Adrenal gland (tissue), 12 donors: ENCODE results near the gene NEO1. TPM values are rescaled to one million over a fixed set of nuclear protein-coding genes. Genes with fewer than 3 reads are reported as not detected.

Source experiments
- DNase-seq, 7 donors: peaks; one replicate each; pipeline ENCODE4 v3.0.0-alpha.2; 2019 to 2020
- H3K27ac ChIP-seq, 5 donors: fragments of 200-600 bp; sonication (generic) in 4 of 5; 1 replicate in 3 of 5; 2 replicates in 2 of 5; pipeline versions ENCODE4 v1.5.1 to v1.8.0; 2016 to 2020; ENCODE audit warnings: mild to moderate bottlenecking in 1 of 5
- H3K27me3 ChIP-seq: fragments of 200-600 bp; 2 replicates; pipeline ENCODE4 v1.8.0; 2021
- H3K36me3 ChIP-seq, 2 donors: fragments of 200-600 bp; replicated peaks in 1 of 2; 1 replicate in 1 of 2; 2 replicates in 1 of 2; pipeline versions ENCODE4 v1.5.1 to v1.8.0; 2018 to 2022
- H3K4me1 ChIP-seq, 2 donors: fragments of 200-600 bp; replicated peaks in 1 of 2; 1 replicate in 1 of 2; 2 replicates in 1 of 2; pipeline versions ENCODE4 v1.5.1 to v1.8.0; 2018 to 2021
- H3K4me3 ChIP-seq, 4 donors: fragments of 200-600 bp; sonication (generic) in 3 of 4; one replicate each; pipeline ENCODE4 v1.5.1; 2016 to 2018
- H3K9me3 ChIP-seq, 3 donors: fragments of 200-600 bp; sonication (generic) in 1 of 3; replicated peaks in 1 of 3; 1 replicate in 2 of 3; 2 replicates in 1 of 3; pipeline versions ENCODE4 v1.5.1 to v1.8.0; 2016 to 2021
- CTCF ChIP-seq, 6 experiments: fragments of 450-650 bp in 4 of 6; fragments of 200-600 bp in 2 of 6; sonication (generic) in 1 of 6; IDR thresholded peaks; 1 replicate in 5 of 6; 2 replicates in 1 of 6; pipeline versions ENCODE4 v1.5.1 to v1.8.0; 2016 to 2021; ENCODE audit warnings: antibody characterized with exemption in 6 of 6, mild to moderate bottlenecking in 2 of 6, moderate library complexity in 1 of 6
- POLR2A ChIP-seq, 2 donors: fragments of 450-650 bp; IDR thresholded peaks; one replicate each; pipeline ENCODE4 v1.6.1; 2017; ENCODE audit warnings: antibody characterized with exemption in 2 of 2, mild to moderate bottlenecking in 2 of 2, moderate library complexity in 1 of 2
- WGBS, 4 donors: extraction: QIAGEN DNeasy Blood & Tissue Kit in 2 of 4; methylation state at CpG; one replicate each; pipeline versions ENCODE4 v1.1.5 to v1.1.7; 2013 to 2017; 5-methylcytosine and 5-hydroxymethylcytosine counted together
- intact Hi-C, 2 donors: fragments of 100-400 bp; cut with DNase I; formaldehyde crosslinking; loops; one replicate each; pipeline versions ENCODE4 v1.14.1 to v1.15.0; 2022 to 2023
- polyA plus RNA-seq, 3 donors: library from polyadenylated mRNA; stranded (reverse); fragments of 200-250 nt in 2 of 3; fragments of 350-450 nt in 1 of 3; fragmentation: Illumina TruSeq in 1 of 3; extraction: RNeasy Lipid Tissue Mini Kit (QIAGEN cat#74804) in 1 of 3; gene quantifications; one replicate each; pipeline ENCODE4 v1.2.3, GENCODE V29; 2013 to 2014
- total RNA-seq, 9 donors: library from RNA; depleted of rRNA in 4 of 9; stranded (reverse); fragments of >200 nt in 4 of 9; fragments of 120-200 nt in 1 of 9; fragmentation: NEBNext Ultra II Directional in 1 of 9; extraction: Animal tissue kit (Norgen Biotek cat#: 25700) in 1 of 9; gene quantifications; one replicate each; pipeline versions ENCODE4 v1.1.0 to v1.2.4, GENCODE V29; 2013 to 2023
- donor health status: healthy with polysubstance abuse.
- donor health status: Bipolar disorder and iron deficiency.
- donor health status: DM: yes; HTN: yes; CAD: no.
- donor health status: DM: no; HTN: no; CAD: no.
- donor health status: DM: no; HTN: no; CAD: no.
- donor health status: DM: yes; HTN: yes; CAD: no.

Gene NEO1
- total and polyA plus RNA-seq, 12 donors, result 5.7 to 28.6 (median 17.1) TPM

DNA sequence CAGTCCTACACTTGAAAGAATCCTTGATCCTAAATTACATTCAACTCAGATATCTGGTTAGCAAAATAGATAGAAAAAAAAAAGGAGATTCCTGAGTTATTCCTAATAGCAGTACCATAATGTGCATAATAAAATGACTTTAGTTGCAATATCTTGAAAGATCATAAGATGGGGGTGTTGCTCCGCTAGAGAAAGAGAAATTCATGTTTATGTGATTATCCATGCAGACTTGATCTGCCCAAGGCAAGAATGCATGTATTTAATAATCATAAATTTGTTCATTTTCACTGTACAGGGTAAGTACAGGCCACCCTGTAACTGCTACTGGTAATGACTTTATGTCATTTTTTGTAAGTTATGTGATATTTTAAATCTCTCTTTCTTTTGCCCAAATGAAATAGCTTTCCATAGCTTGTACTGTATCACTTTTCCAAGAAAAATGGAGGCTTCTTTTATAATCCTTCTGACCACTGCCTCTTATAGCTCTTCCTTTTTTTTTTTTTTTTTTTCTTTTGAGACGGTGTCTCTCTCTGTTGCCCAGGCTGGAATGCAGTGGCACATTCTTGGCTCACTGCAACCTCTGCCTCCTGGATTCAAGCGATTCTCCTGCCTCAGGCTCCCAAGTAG, 231.9 kb downstream of the NEO1 start:
- no peaks in the 10 kb centered on the region for H3K27me3 ChIP-seq
- no peaks in the 10 kb centered on the region for H3K9me3 ChIP-seq
- H3K4me1 ChIP-seq, result no peaks in the 10 kb centered on the region
- WGBS, 4 donors, result 84 to 90% (median 86%) methylated on average over 3 of the region's 3 CpGs
- H3K27ac ChIP-seq, result no peak overlapping the region
- H3K4me3 ChIP-seq, result no peak overlapping the region
- intact Hi-C loops, result no loop called here
- peak in 4 of 6 experiments; percentile 16 to 32 (median 24) for TF ChIP-seq CTCF (IDR thresholded peaks at IDR 0.05)
- TF ChIP-seq POLR2A (IDR thresholded peaks at IDR 0.05), result no peak
- DNase-seq, result no peak
- H3K36me3 ChIP-seq, result peaks cover 0 to 30% of the 10 kb centered on the region in 2 donors

GRCh38 chr15:73286311-73286710, 234.0 kb downstream of the NEO1 start:
- Histone ChIP-seq H3K27ac (no peak overlapping the region), H3K27me3 (no peaks in the 10 kb centered on the region), H3K9me3 (no peaks in the 10 kb centered on the region), H3K4me3 (no peak overlapping the region), H3K4me1 (no peaks in the 10 kb centered on the region), H3K36me3 (peaks cover 0 to 33% of the 10 kb centered on the region in 2 donors)
- DNase-seq, result no peak
- intact Hi-C loops, result no loop called here
- 88 to 94% (median 92%) methylated on average over 2 of the region's 2 CpGs for WGBS, 4 donors
- TF ChIP-seq CTCF (IDR thresholded peaks at IDR 0.05) (no peak), POLR2A (IDR thresholded peaks at IDR 0.05) (no peak)

DNA sequence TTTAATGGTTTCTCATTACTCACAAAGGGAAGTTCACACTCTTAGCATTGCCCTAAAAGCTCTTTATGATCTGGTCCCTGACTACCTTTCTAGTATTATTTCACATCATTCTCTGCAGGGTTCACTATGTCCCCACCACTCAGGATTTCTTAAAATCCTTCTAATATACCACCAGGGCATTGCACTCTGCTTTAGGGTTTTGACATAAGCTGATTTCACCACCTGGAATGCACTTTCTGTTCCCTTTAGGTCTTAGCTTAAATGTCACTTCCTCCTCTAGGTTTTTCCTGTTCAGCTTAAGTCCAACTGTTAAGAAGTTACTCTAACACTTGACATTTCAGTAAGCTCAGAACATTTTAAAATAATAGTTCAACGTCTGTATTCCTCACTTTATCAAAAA, 234.8 kb downstream of the NEO1 start:
- Histone ChIP-seq H3K4me1 (no peaks in the 10 kb centered on the region), H3K4me3 (no peak overlapping the region), H3K27ac (no peak overlapping the region), H3K27me3 (no peaks in the 10 kb centered on the region), H3K9me3 (no peaks in the 10 kb centered on the region), H3K36me3 (peaks cover 0 to 33% of the 10 kb centered on the region in 2 donors)
- TF ChIP-seq POLR2A (IDR thresholded peaks at IDR 0.05) (no peak), CTCF (IDR thresholded peaks at IDR 0.05) (no peak)
- WGBS, 4 donors, result 50 to 56% (median 52%) methylated on average over 1 of the region's 1 CpG
- DNase-seq, result no peak
- intact Hi-C loops, result no loop called here

DNA sequence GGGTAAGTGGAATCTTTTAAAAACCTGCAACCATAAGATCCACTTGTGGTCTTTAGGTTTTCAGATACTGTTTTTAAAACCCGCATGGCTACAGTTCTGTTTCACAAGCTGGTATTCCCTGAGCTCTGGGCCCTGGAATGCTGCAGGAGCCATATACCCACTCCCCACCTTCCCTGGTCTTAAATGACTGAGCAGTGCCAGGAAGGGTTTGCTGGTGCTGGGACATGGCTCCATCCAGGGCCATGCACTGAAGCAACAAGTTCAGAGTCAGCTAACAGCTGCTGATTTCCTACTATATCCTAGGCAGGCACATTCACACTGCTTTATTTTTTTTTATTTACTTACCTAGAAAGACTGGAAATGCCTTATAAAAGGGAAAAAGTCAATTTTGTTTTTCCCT, 239.2 kb downstream of the NEO1 start:
- DNase-seq, result no peak
- H3K36me3 ChIP-seq, result peaks cover 0 to 16% of the 10 kb centered on the region in 2 donors
- intact Hi-C loops, result no loop called here
- no peaks in the 10 kb centered on the region for H3K4me1 ChIP-seq
- TF ChIP-seq POLR2A (IDR thresholded peaks at IDR 0.05) (no peak), CTCF (IDR thresholded peaks at IDR 0.05) (no peak)
- no peak overlapping the region for H3K4me3 ChIP-seq
- H3K9me3 ChIP-seq, result no peaks in the 10 kb centered on the region
- H3K27me3 ChIP-seq, result no peaks in the 10 kb centered on the region
- H3K27ac ChIP-seq, result no peak overlapping the region
- WGBS, 4 donors, result 81 to 96% (median 94%) methylated on average over 1 of the region's 1 CpG
